IPS-15b (cell line): Measurements from ENCODE around the gene ZNF555.

Source experiments
- H3K27me3 ChIP-seq: one replicate; pipeline ENCODE4 v1.6.1; 2013; ENCODE audit warnings: low read length; ENCODE audit not compliant: control insufficient read depth, insufficient read depth
- H3K36me3 ChIP-seq: one replicate; pipeline ENCODE4 v1.6.1; 2013; ENCODE audit warnings: low read length; ENCODE audit not compliant: control insufficient read depth, insufficient read depth
- H3K4me1 ChIP-seq: one replicate; pipeline ENCODE4 v1.6.1; 2013; ENCODE audit warnings: mild to moderate bottlenecking, low read length; ENCODE audit not compliant: control insufficient read depth, insufficient read depth
- H3K4me3 ChIP-seq: one replicate; pipeline ENCODE4 v1.5.1; 2013; ENCODE audit warnings: low read depth, low read length
- H3K9ac ChIP-seq: one replicate; pipeline ENCODE4 v1.6.1; 2013; ENCODE audit warnings: low read depth, mild to moderate bottlenecking, low read length
- H3K9me3 ChIP-seq: one replicate; pipeline ENCODE4 v1.6.1; 2013; ENCODE audit warnings: mild to moderate bottlenecking, low read length; ENCODE audit not compliant: control insufficient read depth, insufficient read depth

Gene ZNF555

DNA sequence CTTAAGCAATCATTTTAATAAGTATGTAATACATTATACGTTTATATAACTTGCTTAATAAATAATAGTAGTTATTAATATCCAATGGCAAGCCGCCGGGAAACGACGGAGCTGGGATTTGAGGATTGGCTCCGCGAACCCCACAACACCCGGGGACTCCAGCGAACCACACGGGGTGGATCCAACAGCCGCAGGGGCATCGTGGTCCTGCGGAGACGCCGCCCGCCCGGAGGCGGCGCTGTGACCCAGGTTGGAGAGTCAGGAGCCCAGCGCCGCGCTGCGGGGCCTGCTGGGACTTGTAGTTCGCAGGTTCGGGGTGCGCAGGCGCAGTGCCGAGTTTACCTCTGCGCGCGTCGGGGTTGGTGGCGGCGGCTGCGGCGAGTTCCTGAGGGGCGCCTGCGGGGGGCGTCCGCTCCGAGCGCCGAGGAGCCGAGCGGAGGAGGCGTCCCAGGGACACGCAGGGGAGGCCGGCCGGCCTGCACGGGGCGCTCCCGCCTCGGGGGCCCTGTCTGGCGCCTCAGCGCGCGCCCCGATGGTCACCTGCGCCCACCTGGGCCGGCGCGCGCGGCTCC lies 21.6 kb upstream of the ZNF555 start, which contains the start of gene ZNF554:
Gene ZNF554 (plus strand): TSS at position 329 of the 572 bp plus-strand sequence. CDS start 204 bp downstream, at position 533.
- H3K27me3 ChIP-seq: no peaks in the 10 kb centered on the region
- peak within 1 kb of the TSS; percentile 89 for H3K4me3 ChIP-seq
- H3K9ac ChIP-seq: peak within 1 kb of the TSS; percentile 47
- H3K36me3 ChIP-seq: peaks cover 3% of the 10 kb centered on the region
- no peaks in the 10 kb centered on the region for H3K9me3 ChIP-seq
- no peaks in the 10 kb centered on the region for H3K4me1 ChIP-seq

DNA sequence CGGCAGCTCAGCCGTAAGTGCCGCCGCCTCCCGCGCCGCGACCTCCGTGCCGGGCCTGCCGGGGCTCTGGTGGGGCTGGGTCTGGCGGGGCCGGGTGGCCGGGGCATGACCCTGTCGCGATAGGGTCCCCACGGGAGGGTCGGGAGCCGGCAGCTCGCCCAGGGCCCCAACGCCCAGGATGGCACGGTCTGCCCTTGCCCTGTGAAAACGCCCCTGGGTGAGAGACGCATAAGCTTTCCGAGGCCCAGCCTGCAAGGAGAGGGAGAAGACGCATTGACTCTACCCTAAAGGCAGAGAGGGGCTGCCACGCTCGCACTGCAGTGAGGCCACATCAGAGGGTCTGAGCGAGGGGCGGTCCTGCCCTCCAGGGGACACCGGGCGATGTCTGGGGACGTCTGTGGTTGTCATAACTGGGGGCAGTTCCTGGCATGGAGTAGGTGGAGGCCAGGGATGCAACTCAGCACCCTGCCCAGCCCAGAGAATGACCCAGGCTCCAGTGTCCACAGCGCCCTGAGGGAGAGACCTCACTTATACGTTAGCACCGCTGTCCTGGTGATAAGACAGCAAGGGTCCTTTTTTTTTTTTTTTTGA lies 21.1 kb upstream of the ZNF555 start:
- H3K27me3 ChIP-seq: no peaks in the 10 kb centered on the region
- H3K36me3 ChIP-seq: peaks cover 2% of the 10 kb centered on the region
- H3K4me1 ChIP-seq: no peaks in the 10 kb centered on the region
- peak overlapping the region; percentile 89 for H3K4me3 ChIP-seq
- H3K9me3 ChIP-seq: no peaks in the 10 kb centered on the region
- peak overlapping the region; percentile 47 for H3K9ac ChIP-seq

DNA sequence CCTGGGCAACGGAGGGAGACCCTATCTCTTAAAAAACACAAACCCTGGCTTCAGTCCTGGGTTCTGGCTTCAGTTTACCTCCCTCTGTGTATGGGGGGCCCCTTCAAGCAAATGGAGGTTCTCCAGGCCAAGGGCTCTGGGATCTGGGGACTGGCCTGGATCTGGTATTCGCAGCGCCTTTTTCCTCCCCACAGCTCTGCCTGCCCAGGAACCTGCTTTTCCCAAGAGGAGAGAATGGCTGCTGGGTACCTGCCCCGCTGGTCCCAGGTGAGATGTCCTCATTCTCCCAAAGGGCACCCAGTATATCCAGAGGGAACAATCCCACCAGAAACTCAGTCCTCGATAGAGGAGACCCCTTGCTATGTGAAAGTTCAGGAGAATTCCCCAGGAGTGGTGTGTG lies 18.4 kb upstream of the ZNF555 start:
- H3K27me3 ChIP-seq: no peaks in the 10 kb centered on the region
- peaks cover 5% of the 10 kb centered on the region for H3K9me3 ChIP-seq
- H3K4me1 ChIP-seq: no peaks in the 10 kb centered on the region
- H3K9ac ChIP-seq: no peak overlapping the region
- peaks cover 4% of the 10 kb centered on the region for H3K36me3 ChIP-seq
- no peak overlapping the region for H3K4me3 ChIP-seq

DNA sequence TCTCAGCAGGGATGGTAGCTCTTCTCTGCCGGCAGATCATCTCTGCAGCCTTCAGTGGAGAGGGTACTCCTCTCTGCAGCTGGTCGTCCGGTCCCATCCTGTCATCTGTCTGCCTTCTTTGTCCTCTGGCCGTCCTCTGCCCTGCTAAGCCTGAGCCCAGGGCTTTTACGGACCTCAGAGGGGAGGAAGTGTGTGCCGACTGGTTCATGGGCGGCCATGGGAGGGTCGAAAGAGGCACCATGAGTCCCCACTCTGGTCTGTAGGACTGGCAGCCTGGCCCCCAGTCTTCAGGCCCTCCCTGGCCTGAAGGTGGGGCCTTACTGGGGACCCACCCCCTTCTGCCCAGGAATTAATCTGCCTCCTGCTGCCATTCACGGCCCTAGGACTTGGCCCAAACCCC lies 17.6 kb upstream of the ZNF555 start:
- H3K9ac ChIP-seq: no peak overlapping the region
- no peak overlapping the region for H3K4me3 ChIP-seq
- H3K36me3 ChIP-seq: peaks cover 4% of the 10 kb centered on the region
- H3K27me3 ChIP-seq: no peaks in the 10 kb centered on the region
- peaks cover 5% of the 10 kb centered on the region for H3K9me3 ChIP-seq
- no peaks in the 10 kb centered on the region for H3K4me1 ChIP-seq

DNA sequence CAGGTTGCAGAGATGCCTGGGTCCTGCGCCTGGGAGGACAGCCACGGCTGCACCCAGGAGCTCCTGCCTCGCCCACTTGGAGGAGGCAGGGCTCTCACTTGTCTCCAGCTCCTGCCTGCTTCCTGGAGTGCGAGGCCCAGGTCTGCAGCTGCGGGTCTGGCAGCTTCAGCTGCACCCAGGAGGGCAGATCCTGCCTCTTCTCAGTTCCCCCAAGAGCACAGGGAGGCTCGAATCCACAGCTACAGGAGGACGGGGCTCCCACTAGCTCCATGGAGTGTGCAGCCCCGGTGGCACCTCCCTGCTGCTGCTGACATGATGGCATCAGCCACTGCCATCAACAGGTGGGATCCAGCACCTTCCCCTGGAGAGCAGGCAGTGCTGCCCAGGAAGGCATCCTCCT lies 17.1 kb upstream of the ZNF555 start:
- Histone ChIP-seq H3K4me1 (no peaks in the 10 kb centered on the region), H3K9me3 (peaks cover 5% of the 10 kb centered on the region), H3K4me3 (no peak overlapping the region), H3K9ac (no peak overlapping the region), H3K27me3 (no peaks in the 10 kb centered on the region), H3K36me3 (peaks cover 4% of the 10 kb centered on the region)

DNA sequence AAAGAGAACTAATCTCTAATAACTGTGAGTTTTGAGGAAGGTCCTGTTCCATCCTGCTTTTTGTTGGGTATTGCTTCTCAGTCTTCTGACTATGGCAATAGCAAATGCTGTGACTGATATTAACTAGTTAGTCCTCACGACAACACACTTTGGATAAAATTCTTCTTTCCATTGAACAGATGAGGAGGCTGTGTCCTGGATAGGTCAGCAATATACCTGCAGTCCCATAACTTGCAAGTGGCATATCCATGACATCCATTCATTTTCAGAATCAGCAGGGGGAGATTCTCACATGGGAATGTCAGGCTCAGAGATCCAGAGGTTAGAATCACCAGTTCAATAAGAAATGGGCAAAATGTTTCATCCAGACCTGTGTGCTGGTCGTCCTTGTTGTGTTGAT lies 14.3 kb upstream of the ZNF555 start:
- Histone ChIP-seq H3K36me3 (peaks cover 4% of the 10 kb centered on the region), H3K4me1 (no peaks in the 10 kb centered on the region), H3K27me3 (no peaks in the 10 kb centered on the region)

DNA sequence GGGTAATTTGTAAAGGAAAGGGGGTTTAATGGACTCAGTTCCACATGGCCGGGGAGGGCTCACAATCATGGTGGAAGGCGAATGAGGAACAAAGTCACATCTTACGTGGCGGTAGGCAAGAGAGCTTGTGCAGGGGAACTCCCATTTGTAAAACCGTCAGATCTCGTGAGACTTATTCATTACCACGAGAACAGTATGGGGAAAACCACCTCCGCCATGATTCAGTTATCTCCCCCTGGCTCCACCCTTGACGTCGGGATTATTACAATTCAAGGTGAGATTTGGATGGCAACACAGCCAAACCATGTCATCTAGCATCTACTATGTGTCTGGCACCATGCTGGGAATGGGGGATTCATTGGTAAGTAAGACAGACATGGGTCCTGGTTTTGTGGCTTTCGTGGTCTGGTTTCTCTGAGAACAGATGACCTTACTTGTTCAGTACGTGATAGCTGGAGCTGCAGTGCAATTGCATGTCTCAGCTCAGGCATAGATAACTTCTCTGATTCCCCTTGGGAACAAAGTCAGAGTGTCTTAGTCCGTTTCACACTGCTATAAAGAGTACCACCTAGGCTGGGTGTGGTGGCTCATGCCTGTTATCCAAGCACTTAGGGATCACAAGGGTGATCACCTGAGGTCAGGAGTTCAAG lies 13.3 kb upstream of the ZNF555 start:
- Histone ChIP-seq H3K36me3 (peaks cover 8% of the 10 kb centered on the region), H3K9me3 (peaks cover 10% of the 10 kb centered on the region), H3K27me3 (no peaks in the 10 kb centered on the region), H3K4me1 (no peaks in the 10 kb centered on the region), H3K4me3 (no peak overlapping the region), H3K9ac (no peak overlapping the region)

More for the DNA sequence above, 14.3 kb upstream of the ZNF555 start:
- Histone ChIP-seq H3K9ac (no peak overlapping the region), H3K9me3 (peaks cover 10% of the 10 kb centered on the region), H3K4me3 (no peak overlapping the region)

DNA sequence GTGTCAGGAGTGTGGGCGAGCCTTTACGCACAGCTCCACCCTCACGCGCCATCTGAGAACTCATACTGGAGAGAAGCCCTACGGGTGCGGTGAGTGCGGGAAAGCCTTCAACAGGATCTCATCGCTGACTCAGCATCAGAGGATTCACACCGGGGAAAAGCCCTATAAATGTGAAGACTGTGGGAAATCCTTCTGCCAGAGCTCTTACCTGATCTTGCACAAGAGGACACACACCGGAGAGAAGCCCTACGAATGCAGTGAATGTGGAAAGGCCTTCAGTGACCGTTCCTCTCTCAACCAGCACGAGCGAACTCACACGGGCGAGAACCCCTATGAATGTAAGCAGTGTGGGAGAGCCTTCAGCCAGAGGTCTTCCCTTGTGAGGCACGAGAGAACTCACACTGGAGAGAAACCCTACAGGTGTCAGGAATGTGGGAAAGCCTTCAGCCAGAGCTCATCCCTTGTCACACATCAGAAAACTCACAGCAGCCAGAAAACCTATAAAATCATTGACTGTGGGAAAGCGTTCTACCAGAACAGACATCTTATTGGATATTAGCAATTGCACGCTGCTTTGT lies 6.9 kb upstream of the ZNF555 start:
- Histone ChIP-seq H3K9me3 (peaks cover 23% of the 10 kb centered on the region), H3K36me3 (peaks cover 16% of the 10 kb centered on the region), H3K27me3 (no peaks in the 10 kb centered on the region), H3K4me3 (no peak overlapping the region), H3K9ac (no peak overlapping the region), H3K4me1 (no peaks in the 10 kb centered on the region)

DNA sequence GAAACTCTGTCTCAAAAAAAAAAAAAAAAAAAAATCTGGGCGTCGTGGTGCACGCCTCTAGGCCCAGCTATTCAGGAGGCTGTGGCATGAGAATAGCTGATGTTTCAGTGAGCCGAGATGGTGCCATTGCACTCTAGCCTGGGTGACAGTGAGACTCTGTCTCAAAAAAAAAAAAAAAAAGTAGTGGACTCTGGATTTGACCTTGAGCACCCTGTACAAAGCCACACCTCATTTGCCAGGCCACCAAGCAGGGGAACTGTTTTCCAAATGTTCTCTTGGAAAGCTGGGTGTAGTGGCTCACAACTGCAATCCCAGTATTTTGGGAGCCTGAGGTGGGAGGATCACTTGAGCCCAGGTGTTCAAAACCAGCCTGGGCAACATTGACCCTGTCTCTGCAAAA lies 3.8 kb upstream of the ZNF555 start:
- H3K9ac ChIP-seq: no peak overlapping the region
- peaks cover 18% of the 10 kb centered on the region for H3K9me3 ChIP-seq
- H3K36me3 ChIP-seq: peaks cover 14% of the 10 kb centered on the region
- H3K27me3 ChIP-seq: peaks cover 2% of the 10 kb centered on the region
- peaks cover 2% of the 10 kb centered on the region for H3K4me1 ChIP-seq
- no peak overlapping the region for H3K4me3 ChIP-seq

DNA sequence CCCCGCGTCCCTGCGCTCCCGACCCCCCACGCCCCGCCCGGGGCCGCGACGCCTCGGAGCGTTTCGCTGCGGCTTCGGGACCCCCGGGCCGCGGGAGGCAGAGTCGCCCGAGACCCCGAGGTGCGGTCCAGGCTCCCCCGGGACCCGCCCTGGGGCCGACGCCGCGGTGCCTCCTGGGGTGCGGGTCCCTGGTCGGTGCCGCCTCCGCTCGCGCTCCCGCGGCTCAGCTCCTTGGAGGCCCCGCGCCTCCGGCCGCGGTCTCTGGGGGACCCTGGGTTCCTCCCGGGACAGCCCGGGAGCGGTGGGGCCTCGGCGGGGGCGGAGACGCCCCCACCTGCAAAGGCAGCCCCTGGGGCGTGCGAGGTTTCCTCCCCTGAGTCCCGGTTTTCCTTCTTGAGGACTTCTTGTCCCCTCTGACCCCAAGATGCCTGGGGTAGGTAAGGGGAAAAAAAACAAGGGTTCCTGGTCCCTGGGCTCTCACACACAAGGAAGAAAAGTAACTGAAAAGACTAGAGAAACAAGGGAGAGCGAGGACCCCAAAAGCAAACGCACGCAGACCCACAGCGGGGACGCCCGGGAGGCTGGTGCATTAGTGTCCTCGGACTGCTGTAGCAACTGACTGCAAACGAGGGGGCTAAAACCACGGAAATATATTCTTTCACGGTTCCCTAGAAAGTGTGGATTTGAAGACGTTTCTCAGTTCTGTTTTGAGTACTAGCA lies 740 bp downstream of the ZNF555 start:
- Histone ChIP-seq H3K9ac (no peak overlapping the region), H3K36me3 (no peaks in the 10 kb centered on the region), H3K4me1 (peaks cover 2% of the 10 kb centered on the region), H3K27me3 (peaks cover 3% of the 10 kb centered on the region), H3K4me3 (peak overlapping the region; percentile 68), H3K9me3 (peaks cover 5% of the 10 kb centered on the region)

DNA sequence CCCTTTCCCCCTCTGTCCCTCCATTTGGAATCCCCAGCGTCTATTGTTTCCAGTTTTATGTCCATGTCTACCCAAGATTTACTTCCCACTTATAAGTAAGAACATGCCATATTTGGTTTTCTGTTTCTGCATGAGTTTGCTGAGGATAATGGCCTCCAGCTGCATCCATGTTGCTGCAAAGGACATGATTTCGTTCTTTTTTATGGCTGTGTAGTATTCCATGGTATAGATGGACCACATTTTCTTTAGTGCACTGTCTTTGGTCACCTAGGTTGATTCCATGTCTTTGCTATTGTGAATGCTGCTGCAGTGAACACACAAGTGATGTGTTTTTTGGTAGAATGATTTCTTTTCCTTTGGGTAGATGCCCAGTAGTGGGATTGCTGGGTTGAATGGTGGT lies 3.8 kb downstream of the ZNF555 start:
- no peak overlapping the region for H3K4me3 ChIP-seq
- no peak overlapping the region for H3K9ac ChIP-seq
- H3K36me3 ChIP-seq: no peaks in the 10 kb centered on the region
- H3K27me3 ChIP-seq: peaks cover 3% of the 10 kb centered on the region
- peaks cover 2% of the 10 kb centered on the region for H3K4me1 ChIP-seq
- H3K9me3 ChIP-seq: peaks cover 8% of the 10 kb centered on the region
